HG02852 (cell line): ENCODE results near the gene CELSR2.
"Not testable (repeated sequence)": the region's sequence is repeated elsewhere in the genome, so short reads cannot be mapped to it uniquely, and the experiment has no call there.

Experiments used
- ATAC-seq: cut with Tn5 transposase; IDR thresholded peaks from one replicate; pipeline ENCODE4 v1.9.1; 2021; ENCODE audit warnings: mild to moderate bottlenecking, moderate library complexity; ENCODE audit not compliant: unreplicated experiment

CELSR2 gene, protein sequence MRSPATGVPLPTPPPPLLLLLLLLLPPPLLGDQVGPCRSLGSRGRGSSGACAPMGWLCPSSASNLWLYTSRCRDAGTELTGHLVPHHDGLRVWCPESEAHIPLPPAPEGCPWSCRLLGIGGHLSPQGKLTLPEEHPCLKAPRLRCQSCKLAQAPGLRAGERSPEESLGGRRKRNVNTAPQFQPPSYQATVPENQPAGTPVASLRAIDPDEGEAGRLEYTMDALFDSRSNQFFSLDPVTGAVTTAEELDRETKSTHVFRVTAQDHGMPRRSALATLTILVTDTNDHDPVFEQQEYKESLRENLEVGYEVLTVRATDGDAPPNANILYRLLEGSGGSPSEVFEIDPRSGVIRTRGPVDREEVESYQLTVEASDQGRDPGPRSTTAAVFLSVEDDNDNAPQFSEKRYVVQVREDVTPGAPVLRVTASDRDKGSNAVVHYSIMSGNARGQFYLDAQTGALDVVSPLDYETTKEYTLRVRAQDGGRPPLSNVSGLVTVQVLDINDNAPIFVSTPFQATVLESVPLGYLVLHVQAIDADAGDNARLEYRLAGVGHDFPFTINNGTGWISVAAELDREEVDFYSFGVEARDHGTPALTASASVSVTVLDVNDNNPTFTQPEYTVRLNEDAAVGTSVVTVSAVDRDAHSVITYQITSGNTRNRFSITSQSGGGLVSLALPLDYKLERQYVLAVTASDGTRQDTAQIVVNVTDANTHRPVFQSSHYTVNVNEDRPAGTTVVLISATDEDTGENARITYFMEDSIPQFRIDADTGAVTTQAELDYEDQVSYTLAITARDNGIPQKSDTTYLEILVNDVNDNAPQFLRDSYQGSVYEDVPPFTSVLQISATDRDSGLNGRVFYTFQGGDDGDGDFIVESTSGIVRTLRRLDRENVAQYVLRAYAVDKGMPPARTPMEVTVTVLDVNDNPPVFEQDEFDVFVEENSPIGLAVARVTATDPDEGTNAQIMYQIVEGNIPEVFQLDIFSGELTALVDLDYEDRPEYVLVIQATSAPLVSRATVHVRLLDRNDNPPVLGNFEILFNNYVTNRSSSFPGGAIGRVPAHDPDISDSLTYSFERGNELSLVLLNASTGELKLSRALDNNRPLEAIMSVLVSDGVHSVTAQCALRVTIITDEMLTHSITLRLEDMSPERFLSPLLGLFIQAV (N-terminal part only)

DNA sequence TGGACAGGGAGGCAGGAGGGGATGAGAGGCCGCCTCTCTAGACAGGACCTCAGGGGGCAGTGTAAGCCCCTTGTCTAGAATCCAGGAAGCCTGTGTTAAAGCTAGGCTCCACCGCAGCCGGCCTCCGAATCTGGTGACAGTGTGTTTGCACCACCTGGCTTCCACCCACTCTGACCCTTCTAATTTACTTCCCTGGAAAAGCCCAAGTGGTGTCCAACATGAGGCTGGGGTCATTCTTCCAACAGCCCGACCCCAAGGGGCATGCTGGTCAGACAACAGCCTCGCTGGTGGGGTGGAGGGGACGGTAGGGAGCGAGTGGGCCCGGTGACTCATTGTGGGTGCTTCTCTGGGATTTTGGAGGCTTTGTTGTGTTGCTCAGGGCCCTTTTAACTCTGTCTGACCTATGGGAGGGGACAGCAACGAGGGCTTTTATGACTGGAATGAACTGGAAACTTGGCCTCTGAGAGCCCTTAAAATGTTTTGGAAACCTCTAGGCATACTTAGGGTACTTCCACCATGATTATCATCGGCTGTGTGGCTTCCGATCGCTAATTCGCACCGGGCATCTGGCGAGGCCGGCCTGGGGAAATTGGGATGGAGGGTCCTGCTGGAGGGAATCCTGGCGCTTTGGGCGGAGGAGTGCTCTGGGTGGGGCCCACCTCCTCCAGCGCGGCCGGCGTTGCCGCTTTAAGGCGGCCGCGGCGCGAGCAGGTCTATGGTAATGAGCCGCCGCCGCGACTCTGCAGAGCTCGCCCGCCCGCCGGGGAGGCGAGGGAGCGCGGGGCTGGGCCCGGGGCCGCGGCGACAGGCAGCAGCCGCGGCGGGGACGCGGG lies at the start of gene CELSR2:
CELSR2 (plus strand) TSS at position 743 of the 833 bp plus-strand sequence. CDS start 541 bp downstream, outside the sequence.
- peak; percentile 83 for ATAC-seq

DNA sequence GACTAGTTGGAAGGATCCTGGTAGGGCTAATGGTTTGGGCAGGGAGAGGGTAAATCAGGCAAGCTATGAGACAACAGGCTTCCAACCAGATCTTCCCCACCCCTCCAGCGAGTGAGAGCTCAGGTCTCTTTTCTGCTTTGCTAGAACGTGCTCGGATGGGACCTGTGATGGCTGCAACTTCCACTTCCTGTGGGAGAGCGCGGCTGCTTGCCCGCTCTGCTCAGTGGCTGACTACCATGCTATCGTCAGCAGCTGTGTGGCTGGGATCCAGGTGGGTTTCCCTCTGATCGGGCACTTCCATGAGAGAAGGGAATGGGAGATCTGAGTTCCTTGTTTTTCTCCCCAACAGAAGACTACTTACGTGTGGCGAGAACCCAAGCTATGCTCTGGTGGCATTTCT lies 49.6 kb upstream of the CELSR2 start:
- no peak for ATAC-seq

DNA sequence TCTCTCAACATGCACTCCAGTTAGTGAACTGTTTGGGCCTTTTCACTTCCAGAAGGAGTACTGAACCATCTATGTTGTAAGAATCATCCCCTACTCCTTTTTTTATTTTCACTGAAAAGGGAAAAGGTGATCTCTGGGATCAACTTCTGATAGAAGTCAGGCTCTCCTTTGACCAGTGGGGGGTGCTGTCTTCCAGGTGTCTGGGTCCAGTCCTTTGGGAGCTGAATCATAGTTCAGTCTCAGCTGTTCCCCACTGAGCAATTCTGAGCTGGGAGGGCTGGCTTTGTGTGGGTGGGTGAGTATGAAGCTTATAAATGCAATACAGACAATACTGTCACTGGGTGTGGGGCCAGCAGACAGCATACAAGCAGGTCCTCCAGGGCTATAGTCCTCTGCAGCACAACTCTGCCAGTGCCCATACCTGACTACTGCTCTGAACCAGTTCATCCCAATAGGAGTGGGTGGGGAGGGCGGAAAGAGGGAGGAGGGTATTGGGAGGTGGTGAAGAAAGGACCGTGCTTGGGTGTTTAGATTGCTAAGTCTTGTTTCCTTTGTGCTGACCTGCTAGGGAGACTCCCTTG lies 48.1 kb upstream of the CELSR2 start:
- no peak for ATAC-seq

DNA sequence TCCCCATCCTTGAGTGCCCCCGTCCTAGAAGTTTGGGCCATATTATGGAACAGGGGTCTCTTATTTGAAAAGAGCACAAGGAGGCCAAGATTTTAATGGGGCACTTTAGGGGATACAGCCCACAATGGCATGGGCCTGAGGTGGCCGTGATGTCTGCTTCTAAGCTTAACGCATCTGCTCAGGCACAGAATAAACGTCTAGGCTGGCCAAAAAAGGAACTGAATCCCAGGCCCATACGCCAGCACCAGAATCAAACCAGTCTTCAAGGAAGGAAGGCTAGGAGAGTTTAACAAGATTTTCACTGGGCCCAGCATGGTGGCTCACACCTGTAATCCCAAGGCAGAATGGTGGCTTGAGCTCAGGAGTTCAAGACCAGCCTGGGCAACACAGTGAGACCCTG lies 44.9 kb upstream of the CELSR2 start:
- ATAC-seq, result no peak

DNA sequence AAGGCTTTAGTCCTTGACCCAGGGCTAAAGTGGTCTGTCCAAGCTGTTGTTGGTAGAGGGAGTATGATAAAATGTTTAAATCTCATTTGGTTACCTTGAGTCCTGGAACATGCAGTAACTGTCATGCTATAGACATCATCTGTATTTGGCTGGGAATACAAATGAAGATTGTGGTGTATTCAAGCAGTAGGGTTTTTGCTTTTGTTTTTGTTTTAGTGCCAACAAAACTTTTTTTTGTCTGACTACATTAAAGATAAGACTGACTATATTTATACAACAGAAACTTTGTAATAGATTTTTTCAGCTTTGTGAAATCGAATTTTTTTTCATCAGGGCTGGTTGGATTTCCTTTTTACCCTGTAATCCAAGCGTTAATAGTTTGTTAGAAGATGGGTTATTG lies 43.0 kb upstream of the CELSR2 start:
- ATAC-seq, result no peak

DNA sequence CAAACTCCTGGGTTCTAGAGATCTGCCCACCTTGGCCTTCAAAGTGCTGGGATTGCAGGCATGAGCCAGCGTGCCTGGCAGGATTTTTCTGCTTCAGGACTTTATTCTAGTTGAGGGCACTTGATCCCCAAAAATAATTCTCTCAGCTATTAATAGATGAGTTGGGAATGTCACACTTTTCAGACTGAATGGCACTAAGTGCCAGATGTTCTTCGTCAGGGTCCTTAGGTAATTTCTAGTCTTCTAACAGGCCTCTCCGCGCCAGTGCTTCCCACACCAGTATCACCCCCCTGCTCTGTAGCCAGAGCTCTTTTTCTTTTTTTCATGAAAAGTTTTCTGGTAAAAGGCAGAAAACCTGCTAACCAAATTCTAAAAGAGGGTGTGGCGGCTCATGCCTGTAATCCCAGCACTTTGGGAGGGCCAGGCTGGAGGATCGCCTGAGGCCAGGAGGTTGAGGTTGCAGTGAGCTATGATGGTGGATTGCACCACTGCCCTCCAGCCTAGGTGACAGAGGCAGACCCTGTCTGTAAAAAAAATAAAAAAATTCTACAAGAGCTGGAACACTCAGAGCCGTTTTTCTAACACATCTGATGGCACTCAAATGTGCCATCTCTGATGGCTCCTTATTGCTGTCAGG lies 41.8 kb upstream of the CELSR2 start:
- no peak for ATAC-seq

DNA sequence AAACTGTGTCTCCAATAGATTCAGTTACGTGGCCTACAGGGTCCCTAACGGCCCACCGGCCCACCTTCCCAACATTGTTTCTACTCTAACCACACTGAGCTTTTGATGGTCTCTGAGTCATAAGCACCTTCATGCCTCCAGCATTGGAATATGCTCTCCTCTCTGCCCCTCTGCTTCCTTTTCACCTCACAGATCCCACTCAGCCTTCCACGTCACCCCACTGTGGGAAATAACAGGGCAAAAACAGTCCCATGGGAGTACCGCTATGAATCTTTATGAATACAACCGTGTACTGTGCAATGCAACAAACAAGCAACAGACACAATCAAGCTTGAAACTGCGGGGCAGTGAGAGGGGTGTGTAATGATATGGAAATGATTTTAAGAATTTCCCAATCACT lies 40.9 kb upstream of the CELSR2 start:
- ATAC-seq, result no peak

DNA sequence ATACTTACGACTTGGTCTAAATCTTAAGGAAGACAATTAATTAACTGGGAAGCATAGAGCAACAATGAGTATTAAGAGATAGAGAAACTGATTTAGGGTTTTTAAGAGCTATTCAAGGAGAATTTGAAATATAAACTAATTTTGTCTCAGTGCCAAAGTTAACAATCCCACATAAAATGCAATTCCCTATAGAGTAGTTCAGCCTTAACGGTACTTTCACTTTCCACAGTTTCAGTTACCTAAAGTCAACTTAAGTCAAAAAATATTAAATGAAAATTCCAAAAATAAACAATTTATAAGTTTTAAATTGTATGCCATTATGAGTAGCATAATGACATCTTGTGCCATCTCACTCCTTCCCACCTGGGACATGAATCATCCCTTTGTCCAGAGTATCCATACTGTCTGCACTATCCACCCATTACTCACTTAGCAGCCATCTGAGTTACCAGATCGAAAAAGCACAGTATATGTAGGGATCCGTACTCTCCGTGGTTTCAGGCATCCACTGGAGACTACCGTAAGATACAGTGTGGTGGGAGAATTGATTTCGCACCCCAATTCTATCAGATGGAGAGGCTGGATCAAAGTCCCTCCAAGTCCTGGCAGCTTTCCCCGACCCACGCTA lies 40.4 kb upstream of the CELSR2 start:
- ATAC-seq, result no peak

DNA sequence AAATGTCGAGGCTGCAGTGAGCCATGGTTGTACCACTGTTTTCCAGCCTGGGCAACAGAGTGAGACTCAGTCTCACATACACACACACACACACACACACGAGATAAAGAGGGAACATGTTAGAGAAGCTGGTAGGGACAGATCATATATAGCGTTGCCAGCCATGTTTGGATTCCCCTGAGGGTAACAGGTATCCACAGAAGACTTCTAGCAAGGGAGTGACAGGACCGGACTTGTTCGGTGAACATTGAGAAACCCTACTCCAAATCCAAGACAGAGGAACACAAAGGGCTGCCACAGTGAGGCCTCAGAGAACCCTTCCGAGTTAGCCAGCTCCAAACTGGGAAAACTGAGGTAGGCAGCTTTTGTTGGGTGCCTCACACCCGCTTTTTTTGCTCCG lies 39.3 kb upstream of the CELSR2 start:
- no peak for ATAC-seq

DNA sequence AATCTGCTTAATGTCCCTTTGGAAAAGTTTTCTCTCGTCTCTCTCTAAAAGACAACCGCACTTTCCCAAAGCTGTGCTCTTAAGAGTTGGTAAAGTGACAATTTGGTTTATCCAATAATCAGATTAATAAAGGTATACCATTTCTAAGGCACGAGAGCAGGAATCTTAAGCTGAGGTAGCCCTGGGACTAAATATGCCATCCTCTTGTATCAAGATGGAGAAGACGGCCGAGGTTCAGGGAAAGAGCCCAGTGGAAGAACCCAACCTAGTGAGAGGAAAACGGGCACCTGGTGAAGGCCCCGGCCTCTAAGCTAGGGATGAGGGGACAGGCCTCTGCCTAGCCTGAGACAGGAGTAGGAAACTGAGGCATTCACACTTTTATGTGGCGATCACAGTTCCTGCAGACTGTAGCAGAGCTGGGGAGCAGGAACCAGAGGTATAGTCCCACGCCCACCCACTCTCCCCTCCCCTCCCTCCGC lies 36.0 kb upstream of the CELSR2 start:
- no peak for ATAC-seq

DNA sequence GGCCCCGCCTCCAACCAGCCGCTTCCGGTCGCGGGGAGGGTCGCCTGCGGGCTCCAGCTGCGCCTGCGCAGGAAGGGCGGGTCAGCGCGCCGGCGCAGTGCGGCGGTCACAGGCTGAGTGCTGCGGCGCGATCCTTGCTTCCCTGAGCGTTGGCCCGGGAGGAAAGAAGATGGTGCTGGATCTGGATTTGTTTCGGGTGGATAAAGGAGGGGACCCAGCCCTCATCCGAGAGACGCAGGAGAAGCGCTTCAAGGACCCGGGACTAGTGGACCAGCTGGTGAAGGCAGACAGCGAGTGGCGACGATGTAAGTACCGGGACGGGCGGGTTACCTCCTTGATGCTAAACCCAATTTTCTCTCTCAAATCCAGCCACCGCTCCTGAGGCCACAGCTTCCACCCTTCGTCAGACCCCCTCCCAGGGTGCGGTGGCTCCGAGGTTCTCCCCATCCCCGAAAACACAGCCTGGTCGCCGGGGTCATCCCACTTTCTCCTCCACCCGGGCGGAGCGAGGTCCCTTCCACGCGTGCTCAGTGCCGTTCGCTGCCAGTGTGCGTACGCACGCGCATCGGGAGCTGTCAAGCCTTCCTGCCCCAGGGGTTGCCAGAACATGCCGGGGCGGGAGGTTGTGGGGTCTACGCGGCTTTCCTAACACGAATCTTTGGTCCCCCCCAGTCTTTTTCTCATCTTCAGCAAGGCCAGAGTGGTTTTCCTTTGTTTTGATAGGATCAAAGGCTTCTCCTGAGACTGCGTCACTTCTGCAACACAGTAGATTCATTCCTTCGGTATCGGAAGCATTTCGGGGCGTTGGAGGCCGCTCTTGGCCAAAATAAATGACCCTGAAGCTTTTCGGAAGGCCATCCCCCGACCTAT lies 35.3 kb upstream of the CELSR2 start, which contains the start of gene SARS1:
SARS1 (plus strand) TSS at position 95 of the 870 bp plus-strand sequence; CDS start at position 170, 75 bp downstream.
- peak; percentile 81 for ATAC-seq

DNA sequence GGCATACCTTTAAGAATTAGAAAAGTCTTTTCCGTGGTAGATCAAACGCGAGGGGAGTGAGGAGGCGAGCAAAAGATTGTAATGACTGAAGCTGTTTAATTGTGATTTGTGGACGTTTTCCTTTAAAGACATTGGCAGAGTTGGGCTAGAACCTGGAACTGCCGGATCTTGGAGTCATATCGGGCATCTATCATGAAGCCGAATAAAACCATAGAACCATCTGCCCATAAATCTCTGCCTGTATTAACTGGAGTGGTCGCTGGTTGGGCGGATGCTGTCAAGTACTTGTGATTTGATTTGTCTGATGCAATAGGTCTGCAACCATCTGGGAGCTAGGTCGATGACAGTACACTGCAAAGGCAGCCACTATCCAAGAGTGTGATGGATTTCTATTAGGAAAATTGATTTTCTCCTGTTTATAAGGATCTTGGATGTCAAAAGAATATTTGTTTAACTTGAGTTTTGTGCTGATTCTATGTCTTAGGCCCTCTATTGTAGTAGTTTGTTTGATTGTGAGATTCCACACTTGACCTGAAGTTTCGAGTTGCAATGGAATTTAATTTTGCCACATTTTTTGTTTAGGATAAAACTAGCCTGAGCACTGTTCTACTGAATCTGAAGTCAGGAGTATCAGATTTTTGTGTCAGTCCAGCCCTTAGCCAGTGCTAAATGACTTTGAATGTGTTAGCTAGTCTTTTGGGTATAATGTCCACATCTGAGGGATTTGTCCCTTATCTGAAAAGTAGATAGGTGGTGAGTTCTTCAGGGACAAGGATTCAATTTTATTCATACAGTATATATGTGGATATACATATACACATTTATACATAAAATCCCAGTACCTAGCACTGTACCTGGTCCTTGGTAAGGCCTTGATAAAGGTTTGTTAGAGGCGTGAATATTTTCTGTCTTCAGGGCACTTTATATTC lies 34.4 kb upstream of the CELSR2 start:
- ATAC-seq, result no peak

DNA sequence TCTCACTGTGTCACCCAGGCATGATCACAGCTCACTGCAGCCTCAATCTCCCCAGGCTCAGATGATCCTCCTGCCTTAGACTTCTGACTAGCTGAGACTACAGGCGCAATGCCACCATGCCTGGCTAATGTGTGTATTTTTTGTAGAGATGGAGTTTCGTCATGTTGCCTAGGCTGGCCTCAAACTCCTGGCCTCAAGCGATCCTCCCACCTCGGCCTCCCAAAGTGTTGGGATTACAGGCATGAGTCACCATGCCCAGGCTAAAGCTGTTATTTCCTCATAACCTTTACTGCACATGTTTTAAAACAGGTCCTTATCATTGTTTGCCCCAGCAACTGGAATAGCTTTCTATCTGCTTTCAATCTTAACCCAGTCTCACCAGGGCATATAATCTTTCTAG lies 32.7 kb upstream of the CELSR2 start:
- no peak for ATAC-seq

DNA sequence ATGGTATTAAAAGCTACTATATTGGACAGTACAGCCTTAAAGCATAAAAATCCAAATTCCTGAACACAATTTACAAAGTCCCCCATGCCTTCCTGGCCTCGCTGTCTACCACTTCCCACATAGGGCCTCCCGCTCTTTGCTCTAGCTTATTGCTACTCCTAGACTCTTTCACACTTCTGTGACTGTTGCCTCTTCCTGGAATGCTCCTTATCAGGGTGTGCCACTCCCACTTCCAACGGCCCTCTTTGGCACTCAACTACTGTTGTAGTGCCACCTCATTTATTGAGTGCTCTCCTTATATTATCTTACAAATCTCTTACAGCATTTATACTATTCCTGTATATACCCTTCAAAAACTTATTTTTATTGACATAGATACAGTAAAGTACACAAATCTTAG lies 30.8 kb upstream of the CELSR2 start:
- no peak for ATAC-seq

DNA sequence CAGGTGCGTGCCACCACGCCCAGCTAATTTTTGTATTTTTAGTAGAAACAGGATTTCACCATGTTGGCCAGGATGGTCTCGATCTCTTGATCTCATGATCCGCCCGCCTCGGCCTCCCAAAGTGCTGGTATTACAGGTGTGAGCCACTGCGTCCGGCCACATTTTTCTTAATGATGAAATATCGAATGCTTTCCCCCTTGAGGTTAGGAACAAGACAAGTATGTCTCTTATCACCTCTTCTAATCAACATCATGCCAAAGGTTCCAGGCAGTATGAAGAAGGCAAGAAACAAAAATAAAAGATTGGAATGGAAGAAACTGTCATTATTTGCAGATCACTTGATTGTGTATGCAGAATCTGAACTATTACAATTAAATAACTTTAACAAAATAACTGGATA lies 28.1 kb upstream of the CELSR2 start:
- ATAC-seq, result not testable (repeated sequence)

DNA sequence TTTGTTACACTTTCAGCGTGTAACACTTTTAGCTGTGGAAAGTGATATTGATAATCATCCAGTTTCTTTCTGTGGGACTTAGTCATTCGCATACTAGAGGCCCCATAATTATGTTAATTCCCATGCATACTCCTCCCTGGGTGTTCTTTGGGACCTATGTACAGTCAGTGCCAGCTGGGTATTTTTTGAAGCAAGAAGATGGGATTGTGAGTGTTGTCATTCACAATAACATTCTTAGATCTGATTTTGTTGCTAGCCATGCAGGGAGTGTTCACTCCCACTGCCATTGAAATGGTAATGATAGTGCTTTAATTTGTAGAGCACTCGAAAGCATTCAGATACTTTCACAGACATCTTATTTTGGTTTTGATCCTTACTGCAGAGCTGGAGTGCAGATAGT lies 24.0 kb upstream of the CELSR2 start:
- no peak for ATAC-seq
